NCI-H2227 (cell line): Measurements from ENCODE around the gene LTBP2.

Source experiments
- DNase-seq: peaks from one replicate; lab custom pipeline; 2025; ENCODE audit not compliant: unreplicated experiment; lab: John Stamatoyannopoulos, UW

The LTBP2 gene

GRCh38 chr14:74592476-74593201, 19.4 kb downstream of the LTBP2 start:
- no peak for DNase-seq

- no peak for DNase-seq
Observed at GRCh38 chr14:74591899-74592298, 20.1 kb downstream of the LTBP2 start.

- DNase-seq = no peak
Observed at GRCh38 chr14:74591394-74591793, 20.6 kb downstream of the LTBP2 start.

GRCh38 chr14:74589291-74589879, 22.7 kb downstream of the LTBP2 start:
- no peak for DNase-seq

GRCh38 chr14:74587363-74587707, 24.7 kb downstream of the LTBP2 start:
- no peak for DNase-seq

- DNase-seq = no peak
Observed at GRCh38 chr14:74586681-74587362, 25.2 kb downstream of the LTBP2 start.

- DNase-seq = no peak
Observed at GRCh38 chr14:74585406-74586335, 26.4 kb downstream of the LTBP2 start.

- no peak for DNase-seq
Observed at GRCh38 chr14:74584951-74585350, 27.1 kb downstream of the LTBP2 start.

GRCh38 chr14:74583689-74584434, 28.2 kb downstream of the LTBP2 start:
- DNase-seq = no peak

- DNase-seq = no peak
Observed at GRCh38 chr14:74582910-74583581, 29.0 kb downstream of the LTBP2 start.

- DNase-seq = no peak
Observed at GRCh38 chr14:74580275-74580672, 31.8 kb downstream of the LTBP2 start.

GRCh38 chr14:74579447-74580274, 32.4 kb downstream of the LTBP2 start:
- DNase-seq = no peak

- DNase-seq = no peak
Observed at GRCh38 chr14:74578479-74578878, 33.6 kb downstream of the LTBP2 start.

GRCh38 chr14:74577948-74578275, 34.1 kb downstream of the LTBP2 start:
- DNase-seq = no peak

GRCh38 chr14:74577247-74577947, 34.6 kb downstream of the LTBP2 start:
- no peak for DNase-seq

- no peak for DNase-seq
Observed at GRCh38 chr14:74575936-74576335, 36.1 kb downstream of the LTBP2 start.

GRCh38 chr14:74575507-74575906, 36.5 kb downstream of the LTBP2 start:
- no peak for DNase-seq

GRCh38 chr14:74574706-74575105, 37.3 kb downstream of the LTBP2 start:
- DNase-seq = no peak

GRCh38 chr14:74574090-74574433, 38.0 kb downstream of the LTBP2 start:
- DNase-seq = no peak
